ENCODE results near the gene NANP. TPM values are rescaled to one million over a fixed set of nuclear protein-coding genes. Genes with fewer than 3 reads are reported as not detected.
A peak's percentile ranks its signal among the peaks of the same experiment; 100 is the strongest.
"Not testable (repeated sequence)": the region's sequence is repeated elsewhere in the genome, so short reads cannot be mapped to it uniquely, and the experiment has no call there.

Gene NANP
- 6.8 TPM for total RNA-seq

- DNase-seq, result peak; percentile 99
Observed at GRCh38 chr20:25623736-25624499, at the start of gene NANP. Gene NANP, minus strand, starts transcription at chr20:25624014. Its CDS starts 66 bp downstream, at chr20:25623948.

DNA sequence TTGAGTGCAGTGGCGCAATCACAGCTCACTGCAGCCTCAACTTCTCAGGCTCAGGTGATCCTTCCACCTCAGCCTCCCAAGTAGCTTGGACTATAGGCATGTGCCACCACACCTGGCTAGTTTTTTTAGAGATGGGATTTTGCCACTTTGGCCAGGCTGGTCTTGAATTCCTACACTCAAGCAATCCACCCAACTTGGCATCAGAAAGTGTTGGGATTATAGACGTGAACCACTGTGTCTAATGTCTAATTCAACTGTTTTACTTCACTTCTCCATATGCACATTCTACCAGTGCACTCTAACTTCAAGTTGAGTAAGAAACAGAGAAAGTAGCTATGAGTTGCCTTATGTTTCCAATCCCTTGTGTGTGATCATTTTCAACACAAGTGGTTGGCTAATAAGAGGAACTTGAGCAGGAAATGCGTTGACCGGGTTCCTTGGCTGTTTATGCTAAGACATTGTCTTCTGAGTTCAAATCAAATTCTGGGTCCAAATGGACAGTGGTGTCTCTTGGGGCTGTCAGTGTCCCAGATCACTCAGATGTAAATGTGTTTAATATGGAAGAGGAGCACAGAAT, 48.9 kb upstream of the NANP start:
- DNase-seq, result no peak

DNA sequence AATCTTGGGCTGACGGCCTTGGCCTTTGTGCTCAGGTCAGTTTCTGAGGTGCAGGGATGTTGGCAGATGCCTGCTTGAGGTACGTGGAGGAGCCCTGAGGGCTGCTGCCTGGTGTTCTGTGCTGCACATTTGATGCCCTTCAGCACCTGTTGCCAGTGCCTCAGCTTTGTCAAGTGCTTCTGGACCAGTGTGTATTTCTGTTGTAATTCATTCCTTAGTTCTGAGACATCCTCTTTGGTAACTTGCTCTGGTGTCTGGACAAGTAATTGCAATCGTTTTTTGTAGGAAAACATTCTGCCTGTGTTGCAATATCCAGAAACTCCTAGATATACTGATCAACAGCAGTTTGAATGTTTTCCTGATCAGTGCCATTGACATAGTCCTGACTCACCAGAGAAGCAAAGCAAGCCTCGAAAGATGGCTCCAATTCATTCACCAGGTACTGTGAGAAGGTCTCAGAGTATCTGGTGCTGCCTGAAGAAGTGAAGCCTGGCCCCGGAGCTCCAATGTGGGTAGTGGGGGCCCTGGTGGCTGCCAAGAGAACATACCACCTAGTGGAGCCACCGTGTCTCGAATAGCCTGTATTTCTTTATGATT, 46.1 kb upstream of the NANP start:
- DNase-seq, result peak; percentile 36

GRCh38 chr20:25668446-25668845, 44.6 kb upstream of the NANP start:
- no peak for DNase-seq

GRCh38 chr20:25659999-25660398, 36.2 kb upstream of the NANP start:
- no peak for DNase-seq

DNA sequence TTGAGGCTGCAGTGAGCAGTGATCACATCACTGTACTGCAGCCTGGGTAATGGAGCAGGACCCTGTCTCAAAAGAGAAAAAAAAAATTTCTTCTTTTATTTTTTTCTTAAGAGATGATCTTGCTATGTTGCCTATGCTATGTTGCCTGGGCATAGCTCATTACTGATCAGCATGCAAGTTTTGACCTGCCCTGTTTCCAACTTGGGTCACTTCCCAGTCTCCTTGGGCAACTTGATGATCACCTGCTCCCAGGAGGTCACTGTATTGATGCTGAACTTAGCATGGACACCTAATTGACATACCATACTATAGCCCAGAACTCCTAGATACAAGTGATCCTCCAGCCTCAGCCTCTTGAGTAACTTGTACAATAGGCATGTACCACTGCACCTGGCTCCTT, 30.7 kb upstream of the NANP start:
- DNase-seq, result no peak

DNA sequence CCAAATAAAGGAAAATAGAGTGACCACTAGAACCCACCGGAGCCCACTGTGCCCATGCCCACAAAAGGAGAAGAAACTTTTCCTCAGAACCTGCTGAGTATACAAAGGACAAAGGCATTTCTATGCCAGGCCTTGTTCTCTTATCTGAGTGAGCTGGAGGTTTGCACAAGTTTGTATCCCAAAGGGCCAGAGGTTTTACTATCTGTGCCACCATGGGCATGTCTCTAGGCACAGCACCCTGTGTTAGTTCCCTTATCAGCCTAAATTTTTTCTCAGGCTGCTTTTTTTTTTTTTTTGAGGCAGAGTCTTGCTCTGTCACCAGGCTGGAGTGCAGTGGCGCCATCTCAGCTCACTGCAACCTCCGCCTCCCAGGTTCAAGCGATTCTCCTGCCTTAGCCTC, 29.1 kb upstream of the NANP start:
- DNase-seq, result not testable (repeated sequence)

DNA sequence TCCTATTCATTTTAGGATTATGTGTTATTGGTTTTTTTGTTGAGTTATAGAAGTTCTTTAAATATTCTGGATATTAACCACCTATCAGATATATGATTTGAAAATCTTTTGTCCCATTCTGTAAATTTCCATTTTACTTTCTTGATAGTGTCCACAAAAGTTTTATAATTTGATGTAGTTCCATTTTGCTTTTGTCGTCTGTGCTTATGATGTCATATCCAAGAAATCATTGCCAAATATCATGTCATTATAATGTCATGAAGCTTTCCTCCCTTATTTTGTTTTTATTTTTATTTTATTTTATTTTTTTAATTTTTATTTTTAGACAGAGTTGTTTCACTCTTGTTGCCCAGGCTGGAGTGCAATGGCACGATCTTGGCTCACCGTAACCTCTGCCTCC, 21.0 kb upstream of the NANP start:
- no peak for DNase-seq

- no peak for DNase-seq
Observed at GRCh38 chr20:25643716-25644115, 19.9 kb upstream of the NANP start.

DNA sequence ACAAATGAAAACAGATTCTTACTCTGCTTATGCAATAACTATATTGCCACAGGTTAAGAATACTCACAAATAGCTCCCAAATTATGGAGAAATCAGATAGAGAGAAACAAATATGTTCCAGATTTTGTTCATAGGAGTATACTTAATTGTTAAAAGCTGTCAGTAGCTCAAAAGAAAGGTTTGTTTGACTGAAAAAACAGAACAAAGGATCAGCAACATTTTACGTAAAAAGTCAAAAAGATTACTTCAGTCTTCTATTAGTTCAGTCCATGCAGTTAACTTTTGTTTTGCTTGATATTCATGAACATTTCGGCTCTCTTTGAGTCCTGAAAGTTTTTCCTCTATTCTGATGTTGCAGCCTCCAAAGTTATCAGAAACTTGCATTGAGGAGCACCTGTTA, 13.4 kb upstream of the NANP start:
- DNase-seq, result no peak

GRCh38 chr20:25632940-25633790, 9.4 kb upstream of the NANP start:
- no peak for DNase-seq

DNA sequence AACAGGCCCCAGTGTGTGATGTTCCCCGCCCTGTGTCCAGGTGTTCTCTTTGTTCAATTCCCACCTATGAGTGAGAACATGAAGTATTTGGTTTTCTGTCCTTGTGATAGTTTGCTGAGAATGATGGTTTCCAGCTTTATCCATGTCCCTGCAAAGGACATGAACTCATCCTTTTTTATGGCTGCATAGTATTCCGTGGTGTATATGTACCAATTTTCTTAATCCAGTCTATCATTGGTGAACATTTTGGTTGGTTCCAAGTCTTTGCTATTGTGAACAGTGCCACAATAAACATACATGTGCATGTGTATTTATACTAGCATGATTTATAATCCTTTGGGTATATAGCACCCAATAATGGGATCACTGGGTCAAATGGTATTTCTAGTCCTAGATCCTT, 6.8 kb upstream of the NANP start:
- DNase-seq, result not testable (repeated sequence)

DNA sequence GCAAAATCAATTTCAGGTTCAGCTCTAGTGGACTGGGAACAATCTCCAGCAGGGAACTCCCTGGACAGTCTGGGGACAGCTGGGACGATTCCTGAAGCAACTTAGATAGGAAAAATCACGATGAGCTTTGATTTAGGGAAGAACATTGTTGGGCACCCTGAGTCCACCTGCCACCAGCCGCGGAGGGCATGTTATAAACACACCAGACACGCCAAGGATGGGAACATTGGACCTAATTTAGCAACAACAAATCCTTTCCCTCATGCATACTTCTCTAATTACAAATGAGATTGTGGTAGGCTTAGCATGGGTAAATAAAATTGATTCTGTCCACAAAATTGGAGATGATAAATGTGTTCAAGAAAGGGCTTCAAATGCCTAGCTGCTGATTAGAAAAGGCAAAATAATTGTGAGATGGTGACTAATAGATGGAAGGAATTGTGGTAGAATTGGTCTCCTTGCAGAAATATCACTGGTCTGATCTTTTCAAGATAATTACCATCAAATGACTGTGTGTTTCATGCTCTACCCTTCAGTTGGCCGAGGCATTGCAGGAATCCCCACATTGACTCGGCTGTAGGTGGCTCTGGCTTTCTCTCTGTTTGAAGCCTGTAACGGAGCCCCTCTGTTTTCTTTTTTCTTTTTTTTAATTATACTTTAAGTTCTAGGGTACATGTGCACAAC, 6.1 kb upstream of the NANP start:
- DNase-seq, result no peak

- no peak for DNase-seq
Observed at GRCh38 chr20:25626779-25627178, 3.0 kb upstream of the NANP start.

- no peak for DNase-seq
Observed at GRCh38 chr20:25624500-25624939, 706 bp upstream of the NANP start.

DNA sequence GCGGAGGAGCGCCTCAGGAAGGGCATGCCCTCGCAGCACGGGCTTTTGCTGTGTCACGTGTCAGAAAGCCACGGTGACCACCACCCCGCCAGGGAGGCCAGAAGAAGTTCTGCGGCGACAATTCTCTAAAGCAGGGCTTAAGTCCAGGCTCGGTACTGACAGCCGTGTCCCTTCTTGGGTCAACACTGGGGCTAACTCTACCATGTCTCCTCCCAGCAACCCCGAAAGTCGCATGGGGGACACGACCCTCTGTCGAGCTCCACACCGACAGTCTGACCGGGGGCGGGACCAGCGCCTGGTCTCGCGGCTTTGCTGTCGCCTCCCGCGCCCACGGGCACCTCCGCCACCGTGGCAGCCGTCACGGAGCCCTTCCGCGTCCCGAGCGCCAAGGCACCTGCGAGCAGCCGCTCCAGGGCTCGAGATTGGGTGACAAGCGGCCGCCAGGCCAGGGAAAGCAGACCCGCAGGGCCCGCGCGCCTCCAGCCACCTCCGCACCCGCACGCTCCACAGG, 534 bp downstream of the NANP start:
- DNase-seq, result no peak

DNA sequence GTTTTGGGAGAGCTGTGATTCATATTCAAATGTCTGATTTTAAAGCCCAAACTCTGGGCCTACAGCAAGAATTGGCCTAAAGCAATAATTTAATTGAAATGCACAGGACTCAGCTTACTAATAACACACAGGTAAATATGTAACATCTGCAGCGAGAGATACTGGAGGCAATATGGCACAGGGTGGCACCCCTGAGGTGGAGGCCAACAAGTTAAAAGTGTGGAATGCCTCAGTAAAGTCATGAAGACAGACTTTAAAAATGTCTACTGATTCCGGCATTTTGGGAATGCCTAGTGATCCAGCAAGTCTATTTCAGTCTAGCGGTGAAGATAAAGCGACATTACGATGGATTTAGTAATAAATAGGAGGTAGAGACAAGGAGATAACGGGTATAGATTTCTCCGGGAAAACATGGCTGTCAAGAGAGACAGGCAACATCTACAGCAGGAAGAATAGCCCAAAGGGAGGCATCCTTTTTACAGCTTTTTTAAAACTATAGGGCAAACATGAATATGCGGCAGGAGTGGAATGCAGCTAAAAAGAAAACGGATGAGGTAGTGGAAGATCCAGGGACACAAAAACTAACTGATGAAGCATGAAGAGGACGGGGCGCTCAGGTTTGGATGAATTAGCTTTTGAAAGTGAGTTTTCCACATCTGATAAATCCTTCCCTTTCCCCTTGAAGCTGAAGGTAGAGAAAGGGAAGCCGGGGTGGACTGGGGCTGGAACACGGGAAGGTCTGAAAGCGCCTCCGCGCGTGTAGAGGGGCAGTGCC, 1.2 kb downstream of the NANP start:
- DNase-seq, result peak; percentile 37

DNA sequence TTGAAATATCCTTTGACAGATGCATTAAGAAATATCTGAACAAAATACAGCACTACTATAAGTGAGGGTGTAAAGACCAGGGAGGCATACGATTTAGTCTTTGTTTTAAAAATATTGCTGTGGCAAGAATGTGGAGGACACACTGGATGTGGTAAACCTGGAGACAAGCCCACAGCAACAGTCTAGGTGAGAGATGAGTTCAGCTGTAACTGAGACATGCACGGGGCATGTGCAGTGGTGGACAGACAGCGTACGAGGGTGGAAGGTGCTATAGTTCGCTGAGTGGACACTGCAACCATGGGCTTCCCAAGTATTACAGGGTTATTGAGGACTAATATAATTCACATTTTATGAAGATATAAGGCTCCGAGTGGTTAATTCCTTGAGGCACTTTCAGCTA, 1.8 kb downstream of the NANP start:
- DNase-seq, result no peak

DNA sequence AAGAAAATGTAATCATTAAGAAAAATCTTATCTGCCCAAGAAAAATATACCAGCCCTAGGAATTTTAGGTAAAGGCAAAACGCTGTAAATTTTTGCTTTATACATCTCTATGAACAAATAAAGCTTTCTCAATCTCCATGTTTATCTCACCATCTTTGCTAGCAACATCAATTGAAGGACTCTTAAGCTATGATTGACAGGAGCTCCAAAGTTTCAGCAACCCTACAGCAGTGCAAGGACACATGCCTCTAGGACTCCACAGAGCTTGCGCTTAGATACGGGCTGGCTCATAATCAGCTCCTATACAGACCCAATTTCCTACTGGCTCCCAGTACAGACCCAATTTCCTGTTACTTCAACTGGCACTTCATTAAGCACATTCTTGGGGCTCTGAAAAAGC, 4.3 kb downstream of the NANP start:
- DNase-seq, result no peak

DNA sequence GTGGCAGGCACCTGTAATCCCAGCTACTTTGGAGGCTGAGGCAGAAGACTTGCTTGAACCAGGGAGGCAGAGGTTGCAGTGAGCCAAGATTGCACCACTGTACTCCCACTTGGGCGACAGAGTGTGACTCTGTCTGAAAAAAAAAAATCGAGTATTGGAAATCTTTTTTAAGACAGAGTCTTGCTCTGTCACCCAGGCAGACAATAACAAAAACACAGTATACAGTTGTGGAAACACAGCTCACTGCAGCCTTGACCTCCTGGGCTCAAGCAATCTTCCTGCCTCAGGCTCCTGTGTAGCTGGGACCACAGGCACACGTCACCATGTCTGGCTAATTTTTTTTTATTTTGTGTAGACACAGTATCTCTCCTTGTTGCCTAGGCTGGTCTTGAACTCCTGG, 15.0 kb downstream of the NANP start:
- no peak for DNase-seq

DNA sequence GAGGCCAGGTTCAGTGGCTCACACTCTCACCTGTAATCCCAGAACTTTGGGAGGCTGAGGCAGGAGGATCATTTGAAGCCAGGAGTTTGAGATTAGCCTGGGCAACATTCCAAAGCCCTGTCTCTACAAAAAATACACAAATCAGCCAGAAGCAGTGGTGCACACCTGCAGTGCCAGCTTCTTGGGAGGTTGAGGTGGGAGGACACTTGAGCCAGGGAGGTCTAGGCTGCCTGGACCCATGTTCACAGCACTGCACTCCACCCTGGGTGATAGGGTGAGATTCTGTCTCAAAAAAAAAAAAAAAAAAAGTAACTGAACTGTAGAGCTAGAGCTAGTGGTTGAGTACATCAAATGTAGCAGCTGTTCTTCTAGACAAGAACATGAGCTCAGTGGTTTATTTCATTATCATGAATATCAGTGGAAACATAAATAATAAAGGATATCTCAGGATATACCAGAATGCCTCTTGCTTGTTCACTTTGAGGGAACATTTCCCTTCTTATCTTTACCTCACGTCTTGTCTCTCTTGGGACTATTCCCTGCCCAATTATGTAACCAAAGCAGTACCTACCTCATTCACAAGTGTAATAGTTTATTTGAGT, 17.6 kb downstream of the NANP start:
- DNase-seq, result no peak
